PC-3 (cell line): ENCODE measurements around the gene FIGLA. TPM values are rescaled to one million over a fixed set of nuclear protein-coding genes. Genes with fewer than 3 reads are reported as not detected.

Experiments
- ATAC-seq: fragments of 200-7000 bp; cut with Tn5 transposase; 2 replicates; pipeline ENCODE4 v1.9.1; 2020; ENCODE audit warnings: mild to moderate bottlenecking, moderate library complexity
- BruUV-seq: library from RNA; stranded (reverse); fragments of 400-500 nt; replicated peaks from 2 replicates; lab custom pipeline; 2021; lab: Mats Ljungman, UMichigan
- CTCF ChIA-PET: fragments of 300-600 bp; sonication (Branson Sonifier 250); formaldehyde crosslinking; loops from one replicate; lab custom pipeline; 2022; ENCODE audit warnings: antibody characterized with exemption; lab: Charles Lee
- POLR2A ChIA-PET: fragments of 300-600 bp; sonication (Branson Sonifier 250); formaldehyde crosslinking; loops from one replicate; lab custom pipeline; 2022; ENCODE audit warnings: antibody characterized with exemption; ENCODE audit not compliant: unreplicated experiment; lab: Charles Lee
- DNase-seq: peaks from one replicate; pipeline ENCODE4 v3.0.0-alpha.2; 2015
- H2AFZ ChIP-seq: fragments of 300-600 bp; sonication (generic); 2 replicates; pipeline ENCODE4 v1.6.0; 2016; ENCODE audit warnings: antibody characterized with exemption, low read length
- H3F3A ChIP-seq: fragments of 300-600 bp; sonication (generic); one replicate; pipeline ENCODE4 v1.6.0; 2017; ENCODE audit warnings: antibody characterized with exemption, low read length, control low read depth, mild to moderate bottlenecking; ENCODE audit not compliant: unreplicated experiment
- H3K27ac ChIP-seq: fragments of 300-600 bp; sonication (generic); 2 replicates; pipeline ENCODE4 v1.5.1; 2016; ENCODE audit warnings: mild to moderate bottlenecking, low read length
- H3K27me3 ChIP-seq: fragments of 300-600 bp; sonication (generic); 2 replicates; pipeline ENCODE4 v1.6.1; 2016; ENCODE audit warnings: low read length, mixed read lengths
- H3K36me3 ChIP-seq: fragments of 300-600 bp; sonication (generic); 2 replicates; pipeline ENCODE4 v1.6.1; 2016; ENCODE audit warnings: low read depth, mixed run types, low read length, mixed read lengths
- H3K4me1 ChIP-seq: fragments of 300-600 bp; sonication (generic); 2 replicates; pipeline ENCODE4 v1.5.1; 2016; ENCODE audit warnings: low read length; ENCODE audit not compliant: insufficient read depth
- H3K4me2 ChIP-seq: fragments of 300-600 bp; sonication (generic); 2 replicates; pipeline ENCODE4 v1.6.0; 2016; ENCODE audit warnings: low read length
- H3K4me3 ChIP-seq: fragments of 300-600 bp; sonication (generic); 2 replicates; pipeline ENCODE4 v1.5.1; 2016; ENCODE audit warnings: mild to moderate bottlenecking, low read length, mixed read lengths
- H3K79me2 ChIP-seq: fragments of 300-600 bp; sonication (generic); 2 replicates; pipeline ENCODE4 v1.6.1; 2017; ENCODE audit warnings: low read length, mixed read lengths
- H3K9ac ChIP-seq: fragments of 300-600 bp; sonication (generic); 2 replicates; pipeline ENCODE4 v1.6.0; 2016; ENCODE audit warnings: mild to moderate bottlenecking, low read length
- H3K9me2 ChIP-seq: fragments of 300-600 bp; sonication (generic); replicated peaks from 2 replicates; pipeline ENCODE4 v1.6.1; 2016; ENCODE audit warnings: mixed run types, low read length, mixed read lengths
- H3K9me3 ChIP-seq: fragments of 300-600 bp; sonication (generic); 2 replicates; pipeline ENCODE4 v1.6.1; 2016; ENCODE audit warnings: low read length, mixed read lengths
- H4K20me1 ChIP-seq: fragments of 300-600 bp; sonication (generic); 2 replicates; pipeline ENCODE4 v1.6.1; 2016; ENCODE audit warnings: low read length, mixed read lengths
- EZH2 ChIP-seq: fragments of 300-600 bp; sonication (generic); IDR thresholded peaks from one replicate; pipeline ENCODE4 v1.6.1; 2017; ENCODE audit warnings: antibody characterized with exemption, mild to moderate bottlenecking, low read length; ENCODE audit not compliant: unreplicated experiment
- EZH2phosphoT487 ChIP-seq: fragments of 300-600 bp; sonication (generic); IDR thresholded peaks from 2 replicates; pipeline ENCODE4 v1.6.1; 2018; ENCODE audit warnings: mild to moderate bottlenecking, antibody characterized with exemption, low read length, borderline replicate concordance
- intact Hi-C: fragments of 100-400 bp; cut with micrococcal nuclease; formaldehyde crosslinking; loops from 2 replicates; pipeline ENCODE4 v1.9.0; 2023
- total RNA-seq: library from RNA; depleted of rRNA; stranded (reverse); fragments of >200 nt; gene quantifications from 2 replicates; pipeline ENCODE4 v1.2.3, GENCODE V29; 2014
- TF ChIP-seq, protein P1 (sequence below): fragments of 300-600 bp; sonication (generic); conservative IDR thresholded peaks from 2 replicates; pipeline ENCODE4 v1.5.1; 2017; ENCODE audit warnings: antibody characterized with exemption, low read depth, mild to moderate bottlenecking, low read length

The FIGLA gene
- total RNA-seq, 1 experiment from 2014 or later: not detected

DNA sequence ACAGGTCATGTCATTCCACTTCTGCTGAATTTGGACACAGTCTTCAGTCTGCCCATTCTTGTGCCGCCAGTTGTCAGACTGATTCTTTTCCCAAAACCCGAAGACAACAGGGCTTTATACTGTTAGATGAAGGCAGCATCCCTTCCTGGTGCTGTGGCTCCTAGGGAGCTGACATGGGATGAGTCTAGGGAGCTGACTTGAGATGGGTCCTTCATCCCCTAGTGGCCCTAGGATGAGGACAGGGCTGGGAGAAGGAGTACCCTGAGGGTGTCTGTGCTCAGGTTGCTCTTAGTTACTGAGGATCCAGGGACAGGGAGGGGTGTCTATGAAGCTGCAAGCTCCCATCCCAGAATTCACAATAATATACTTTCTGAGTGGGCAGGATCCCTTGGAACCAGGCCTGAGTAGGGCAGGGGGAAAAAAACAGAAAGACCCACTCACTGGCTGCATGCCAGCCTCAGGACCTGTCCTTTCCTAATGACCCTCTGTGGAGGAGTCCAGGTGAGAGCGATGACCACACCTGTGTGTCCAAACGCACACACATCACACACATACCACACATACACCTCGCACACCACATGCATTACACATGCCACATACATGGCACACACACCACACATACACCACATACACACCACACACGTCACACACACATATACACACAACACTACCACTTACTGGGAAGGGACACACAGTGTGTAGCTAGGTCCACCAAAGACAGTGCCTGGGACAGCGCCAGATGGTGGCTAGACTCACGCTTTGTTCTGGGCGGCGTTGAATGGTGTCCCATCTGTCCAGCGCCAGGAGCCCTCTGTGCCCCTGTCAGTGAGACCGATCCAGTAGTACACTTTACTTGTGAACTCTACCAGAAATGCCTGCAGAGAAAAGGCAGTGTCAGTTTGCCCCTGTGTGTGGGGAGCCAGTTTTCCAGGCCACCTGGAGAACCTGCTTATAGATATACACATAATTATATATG, 18.8 kb upstream of the FIGLA start:
- DNase-seq (no peak), ATAC-seq (no peak)
- Histone ChIP-seq H3K4me2 (no peak overlapping the region), H3K27ac (no peak overlapping the region), H3K9me3 (no peaks in the 10 kb centered on the region), H3K4me1 (no peaks in the 10 kb centered on the region), H3K27me3 (peaks cover 68% of the 10 kb centered on the region), H3K4me3 (no peak overlapping the region), H2AFZ (no peak overlapping the region), H3F3A (no peaks in the 10 kb centered on the region), H3K79me2 (no peaks in the 10 kb centered on the region), H4K20me1 (no peaks in the 10 kb centered on the region), H3K9ac (no peak overlapping the region), H3K9me2 (no peaks in the 10 kb centered on the region), H3K36me3 (no peaks in the 10 kb centered on the region)
- BruUV-seq: no TSS peak
- ChIA-PET POLR2A (no interaction called here), CTCF (no interaction called here)
- TF ChIP-seq EZH2 (no peak), EZH2phosphoT487 (no peak)
- TF ChIP-seq, protein P1, sequence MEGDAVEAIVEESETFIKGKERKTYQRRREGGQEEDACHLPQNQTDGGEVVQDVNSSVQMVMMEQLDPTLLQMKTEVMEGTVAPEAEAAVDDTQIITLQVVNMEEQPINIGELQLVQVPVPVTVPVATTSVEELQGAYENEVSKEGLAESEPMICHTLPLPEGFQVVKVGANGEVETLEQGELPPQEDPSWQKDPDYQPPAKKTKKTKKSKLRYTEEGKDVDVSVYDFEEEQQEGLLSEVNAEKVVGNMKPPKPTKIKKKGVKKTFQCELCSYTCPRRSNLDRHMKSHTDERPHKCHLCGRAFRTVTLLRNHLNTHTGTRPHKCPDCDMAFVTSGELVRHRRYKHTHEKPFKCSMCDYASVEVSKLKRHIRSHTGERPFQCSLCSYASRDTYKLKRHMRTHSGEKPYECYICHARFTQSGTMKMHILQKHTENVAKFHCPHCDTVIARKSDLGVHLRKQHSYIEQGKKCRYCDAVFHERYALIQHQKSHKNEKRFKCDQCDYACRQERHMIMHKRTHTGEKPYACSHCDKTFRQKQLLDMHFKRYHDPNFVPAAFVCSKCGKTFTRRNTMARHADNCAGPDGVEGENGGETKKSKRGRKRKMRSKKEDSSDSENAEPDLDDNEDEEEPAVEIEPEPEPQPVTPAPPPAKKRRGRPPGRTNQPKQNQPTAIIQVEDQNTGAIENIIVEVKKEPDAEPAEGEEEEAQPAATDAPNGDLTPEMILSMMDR: no peak
- intact Hi-C loops: no loop called here

DNA sequence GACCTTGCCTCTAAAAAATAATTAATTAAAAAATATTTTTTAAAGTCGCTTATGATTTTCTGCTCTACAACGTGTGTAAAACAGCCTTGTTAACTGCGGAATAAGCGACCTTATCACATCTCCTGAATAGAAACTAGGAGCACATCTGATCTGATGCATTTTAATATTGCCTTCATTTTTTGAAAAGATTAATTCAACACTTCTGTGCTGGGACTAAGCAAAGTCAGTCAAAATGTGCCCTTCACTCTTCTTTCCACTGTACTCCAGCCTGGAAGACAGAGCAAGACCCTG, 17.3 kb upstream of the FIGLA start:
- H3K4me3 ChIP-seq: no peak overlapping the region
- no peaks in the 10 kb centered on the region for H3K36me3 ChIP-seq
- no peak for DNase-seq
- no peaks in the 10 kb centered on the region for H3K9me3 ChIP-seq
- H3F3A ChIP-seq: no peaks in the 10 kb centered on the region
- no peak overlapping the region for H3K27ac ChIP-seq
- TF ChIP-seq, protein P1: no peak
- no peak for TF ChIP-seq EZH2
- no peak for TF ChIP-seq EZH2phosphoT487
- H3K9ac ChIP-seq: no peak overlapping the region
- no peak overlapping the region for H2AFZ ChIP-seq
- no peak for ATAC-seq
- no peak overlapping the region for H3K4me2 ChIP-seq
- BruUV-seq: no TSS peak
- H3K27me3 ChIP-seq: peaks cover 59% of the 10 kb centered on the region
- H3K4me1 ChIP-seq: no peaks in the 10 kb centered on the region
- CTCF ChIA-PET: no interaction called here
- intact Hi-C loops: no loop called here
- H4K20me1 ChIP-seq: no peaks in the 10 kb centered on the region
- no peaks in the 10 kb centered on the region for H3K9me2 ChIP-seq
- H3K79me2 ChIP-seq: no peaks in the 10 kb centered on the region
- POLR2A ChIA-PET: no interaction called here
